CD4-positive, CD25-positive, alpha-beta regulatory T cell (primary cell): Measurements from ENCODE around the gene VTA1. TPM values are rescaled to one million over a fixed set of nuclear protein-coding genes. Genes with fewer than 3 reads are reported as not detected.
"Not testable (repeated sequence)": the region's sequence is repeated elsewhere in the genome, so short reads cannot be mapped to it uniquely, and the experiment has no call there.

ENCODE experiments used
- ATAC-seq, 2 donors: fragments of 150-1000 bp; cut with Tn5 transposase; one replicate each; pipeline ENCODE4 v1.10.0; 2021; ENCODE audit warnings: low read depth in 2 of 2, moderate number of reproducible peaks in 2 of 2, moderate library complexity in 1 of 2
- DNase-seq, 3 donors: peaks; one replicate each; pipeline versions ENCODE4 v3.0.0 to v3.0.0-alpha.2; 2012 to 2022; ENCODE audit warnings: mixed read lengths in 1 of 3
- H3K27ac ChIP-seq: one replicate; pipeline ENCODE4 v1.7.0; 2013; ENCODE audit warnings: mild to moderate bottlenecking, low read length; ENCODE audit not compliant: insufficient read depth, poor library complexity, severe bottlenecking
- H3K27me3 ChIP-seq: one replicate; pipeline ENCODE4 v1.7.0; 2013; ENCODE audit warnings: low read length; ENCODE audit not compliant: control insufficient read depth, insufficient read depth
- H3K36me3 ChIP-seq: one replicate; pipeline ENCODE4 v1.7.0; 2013; ENCODE audit warnings: mild to moderate bottlenecking, low read length, moderate library complexity; ENCODE audit not compliant: control insufficient read depth, insufficient read depth
- H3K4me1 ChIP-seq: 2 replicates; pipeline ENCODE4 v1.7.0; 2013; ENCODE audit warnings: mild to moderate bottlenecking, low read length; ENCODE audit not compliant: insufficient read depth, control insufficient read depth, poor library complexity, severe bottlenecking
- H3K4me3 ChIP-seq: one replicate; pipeline ENCODE4 v1.7.0; 2013; ENCODE audit warnings: low read depth, mild to moderate bottlenecking, low read length, moderate library complexity
- H3K9me3 ChIP-seq, 2 experiments: 1 replicate in 1 of 2; 2 replicates in 1 of 2; pipeline ENCODE4 v1.7.0; 2013; ENCODE audit warnings: low read length in 2 of 2, mild to moderate bottlenecking in 1 of 2, moderate library complexity in 1 of 2; ENCODE audit not compliant: control insufficient read depth in 2 of 2
- H3K27ac Mint-ChIP-seq, 3 donors: one replicate each; pipeline ENCODE4 v1.8.0; 2020 to 2022; ENCODE audit warnings: mild to moderate bottlenecking in 3 of 3, mixed read lengths in 3 of 3, moderate library complexity in 2 of 3
- H3K27me3 Mint-ChIP-seq: one replicate; pipeline ENCODE4 v1.8.0; 2022; ENCODE audit warnings: mild to moderate bottlenecking, mixed read lengths
- H3K36me3 Mint-ChIP-seq: one replicate; pipeline ENCODE4 v1.8.0; 2020; ENCODE audit warnings: mixed read lengths
- H3K4me1 Mint-ChIP-seq, 4 donors: one replicate each; pipeline ENCODE4 v1.8.0; 2020 to 2022; ENCODE audit warnings: mixed read lengths in 4 of 4, mild to moderate bottlenecking in 1 of 4
- H3K4me3 Mint-ChIP-seq, 4 donors: one replicate each; pipeline ENCODE4 v1.8.0; 2020 to 2022; ENCODE audit warnings: mild to moderate bottlenecking in 4 of 4, mixed read lengths in 4 of 4, moderate library complexity in 3 of 4
- H3K9me3 Mint-ChIP-seq, 7 donors: one replicate each; pipeline ENCODE4 v1.8.0; 2020 to 2022; ENCODE audit warnings: mixed read lengths in 7 of 7, mild to moderate bottlenecking in 3 of 7, moderate library complexity in 2 of 7
- polyA plus RNA-seq, 4 donors: library from polyadenylated mRNA; unstranded; fragments of 300-500 nt; fragmentation: Illumina TruSeq; gene quantifications; one replicate each; pipeline ENCODE4 v1.2.3, GENCODE V29; 2021
- total RNA-seq: library from RNA; stranded (reverse); gene quantifications from one replicate; pipeline ENCODE4 v1.2.3, GENCODE V29; 2022

VTA1 gene
- total and polyA plus RNA-seq, 5 donors from 2014 or later: 20.1 to 90.0 (median 77.5) TPM

DNA sequence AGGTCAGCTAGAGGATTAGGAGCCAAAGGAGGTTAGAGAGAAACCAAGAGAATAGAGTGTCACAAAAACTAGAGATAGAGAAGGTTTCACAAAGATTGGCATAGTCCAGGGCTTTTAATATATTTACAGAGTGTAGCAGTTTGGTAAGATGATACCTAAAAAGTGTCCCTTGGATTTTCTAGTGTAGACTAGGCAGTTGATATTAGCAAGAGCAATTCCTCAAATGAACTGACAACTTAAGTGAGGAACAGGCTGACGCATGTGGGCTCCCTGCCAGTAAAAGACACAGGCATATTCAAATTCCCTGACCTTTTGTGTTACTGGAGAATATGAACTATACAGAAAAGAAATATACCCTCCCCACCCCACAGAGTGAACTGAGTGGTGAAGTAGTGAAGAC, 40.1 kb downstream of the VTA1 start:
- H3K27ac ChIP-seq: no peak overlapping the region
- Mint-ChIP-seq H3K27ac (peak overlapping the region in 2 of 3 donors; percentile 15 to 20), H3K9me3 (no peaks in the 10 kb centered on the region), H3K27me3 (no peaks in the 10 kb centered on the region), H3K4me3 (no peak overlapping the region), H3K36me3 (peaks cover 28% of the 10 kb centered on the region), H3K4me1 (peaks cover 19 to 32% (median 23%) of the 10 kb centered on the region in 4 donors)
- peaks cover 24% of the 10 kb centered on the region for H3K36me3 ChIP-seq
- DNase-seq: no peak
- no peak for ATAC-seq
- no peaks in the 10 kb centered on the region for H3K9me3 ChIP-seq
- H3K27me3 ChIP-seq: no peaks in the 10 kb centered on the region
- H3K4me3 ChIP-seq: no peak overlapping the region
- no peaks in the 10 kb centered on the region for H3K4me1 ChIP-seq

DNA sequence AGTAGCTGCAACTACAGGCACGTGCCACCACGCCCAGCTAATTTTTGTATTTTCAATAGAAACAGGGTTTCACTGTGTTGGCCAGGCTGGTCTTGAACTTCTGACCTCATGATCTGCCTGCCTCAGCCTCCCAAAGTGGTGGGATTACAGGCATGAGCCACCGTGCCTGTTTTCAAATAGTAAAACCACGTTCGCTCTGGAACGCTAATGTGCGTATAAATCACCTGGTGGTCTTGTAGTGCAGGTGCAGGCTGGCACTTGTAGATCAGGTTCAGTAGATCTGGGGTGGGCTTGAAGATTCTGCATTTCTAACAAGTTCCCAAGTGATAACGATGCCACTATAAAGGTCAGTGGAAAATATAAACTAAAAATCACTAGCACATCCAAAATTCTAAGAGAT, 41.3 kb downstream of the VTA1 start:
- not testable (repeated sequence) for H3K4me3 Mint-ChIP-seq, H3K4me1 ChIP-seq, H3K27me3 ChIP-seq, H3K9me3 Mint-ChIP-seq, ATAC-seq, H3K27me3 Mint-ChIP-seq, H3K27ac ChIP-seq, H3K27ac Mint-ChIP-seq, DNase-seq, H3K4me3 ChIP-seq, H3K9me3 ChIP-seq
- Mint-ChIP-seq H3K4me1 (peaks cover 15 to 30% (median 25%) of the 10 kb centered on the region in 4 donors), H3K36me3 (peaks cover 22% of the 10 kb centered on the region)
- H3K36me3 ChIP-seq: peaks cover 20% of the 10 kb centered on the region

- Mint-ChIP-seq H3K4me3 (no peak overlapping the region), H3K36me3 (peaks cover 22% of the 10 kb centered on the region), H3K27ac (peak overlapping the region in 1 of 3 donors; percentile 34), H3K4me1 (peaks cover 21 to 36% (median 27%) of the 10 kb centered on the region in 4 donors), H3K27me3 (no peaks in the 10 kb centered on the region), H3K9me3 (no peaks in the 10 kb centered on the region)
- no peak for DNase-seq
- no peak overlapping the region for H3K4me3 ChIP-seq
- no peak for ATAC-seq
- H3K9me3 ChIP-seq: no peaks in the 10 kb centered on the region
- H3K4me1 ChIP-seq: no peaks in the 10 kb centered on the region
- peaks cover 20% of the 10 kb centered on the region for H3K36me3 ChIP-seq
- H3K27me3 ChIP-seq: no peaks in the 10 kb centered on the region
- H3K27ac ChIP-seq: no peak overlapping the region
These were observed 42.0 kb downstream of the VTA1 start for GRCh38 chr6:142189057-142189456.

DNA sequence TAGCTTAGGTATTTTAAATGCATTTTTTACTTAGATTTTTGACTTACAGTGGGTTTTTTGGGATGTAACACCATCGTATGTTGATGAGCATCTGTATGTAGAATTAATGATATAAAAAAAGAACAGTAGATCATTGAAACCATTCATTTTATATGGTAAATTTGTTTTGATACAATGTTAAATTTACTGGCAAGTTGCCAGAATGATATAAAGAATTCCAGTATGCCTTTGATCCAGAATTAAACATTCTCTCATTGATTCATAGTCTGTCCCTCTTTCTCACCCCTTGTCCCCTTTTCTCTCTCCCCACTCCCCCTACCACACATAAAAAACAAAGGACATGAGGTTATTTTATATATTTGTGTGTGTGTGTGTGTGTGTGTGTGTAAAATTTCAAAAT, 45.3 kb downstream of the VTA1 start:
- ATAC-seq (no peak), DNase-seq (no peak)
- H3K36me3 Mint-ChIP-seq: peaks cover 11% of the 10 kb centered on the region
- H3K27ac Mint-ChIP-seq: peak overlapping the region in 1 of 3 donors; percentile 11
- Histone ChIP-seq H3K27ac (no peak overlapping the region), H3K4me3 (no peak overlapping the region), H3K36me3 (peaks cover 20% of the 10 kb centered on the region), H3K4me1 (no peaks in the 10 kb centered on the region), H3K9me3 (no peaks in the 10 kb centered on the region), H3K27me3 (no peaks in the 10 kb centered on the region)
- no peak overlapping the region for H3K4me3 Mint-ChIP-seq
- H3K4me1 Mint-ChIP-seq: peaks cover 32 to 49% (median 43%) of the 10 kb centered on the region in 4 donors
- H3K27me3 Mint-ChIP-seq: no peaks in the 10 kb centered on the region
- no peaks in the 10 kb centered on the region for H3K9me3 Mint-ChIP-seq

GRCh38 chr6:142193621-142194020, 46.6 kb downstream of the VTA1 start:
- Histone ChIP-seq H3K27ac (no peak overlapping the region), H3K36me3 (peaks cover 26% of the 10 kb centered on the region), H3K27me3 (no peaks in the 10 kb centered on the region), H3K9me3 (no peaks in the 10 kb centered on the region), H3K4me1 (no peaks in the 10 kb centered on the region), H3K4me3 (no peak overlapping the region)
- peaks cover 32 to 47% (median 42%) of the 10 kb centered on the region in 4 donors for H3K4me1 Mint-ChIP-seq
- no peaks in the 10 kb centered on the region for H3K9me3 Mint-ChIP-seq
- H3K4me3 Mint-ChIP-seq: no peak overlapping the region
- H3K36me3 Mint-ChIP-seq: peaks cover 13% of the 10 kb centered on the region
- DNase-seq (no peak), ATAC-seq (no peak)
- H3K27ac Mint-ChIP-seq: no peak overlapping the region
- H3K27me3 Mint-ChIP-seq: no peaks in the 10 kb centered on the region

GRCh38 chr6:142195862-142196541, 48.9 kb downstream of the VTA1 start:
- H3K4me1 Mint-ChIP-seq: peaks cover 37 to 49% (median 44%) of the 10 kb centered on the region in 4 donors
- Histone ChIP-seq H3K27me3 (no peaks in the 10 kb centered on the region), H3K36me3 (peaks cover 31% of the 10 kb centered on the region), H3K27ac (no peak overlapping the region), H3K9me3 (no peaks in the 10 kb centered on the region), H3K4me3 (no peak overlapping the region), H3K4me1 (no peaks in the 10 kb centered on the region)
- no peaks in the 10 kb centered on the region for H3K27me3 Mint-ChIP-seq
- DNase-seq: no peak
- no peak for ATAC-seq
- H3K4me3 Mint-ChIP-seq: no peak overlapping the region
- H3K9me3 Mint-ChIP-seq: no peaks in the 10 kb centered on the region
- peak overlapping the region; percentile 52 to 68 (median 67) for H3K27ac Mint-ChIP-seq
- H3K36me3 Mint-ChIP-seq: peaks cover 13% of the 10 kb centered on the region

GRCh38 chr6:142200846-142201628, 54.0 kb downstream of the VTA1 start:
- Mint-ChIP-seq H3K27me3 (no peaks in the 10 kb centered on the region), H3K36me3 (peaks cover 27% of the 10 kb centered on the region), H3K27ac (peak overlapping the region in 1 of 3 donors; percentile 2), H3K4me3 (no peak overlapping the region), H3K9me3 (no peaks in the 10 kb centered on the region), H3K4me1 (peaks cover 13 to 22% (median 16%) of the 10 kb centered on the region in 4 donors)
- Histone ChIP-seq H3K27me3 (no peaks in the 10 kb centered on the region), H3K4me3 (no peak overlapping the region), H3K36me3 (peaks cover 60% of the 10 kb centered on the region), H3K27ac (no peak overlapping the region), H3K9me3 (no peaks in the 10 kb centered on the region), H3K4me1 (no peaks in the 10 kb centered on the region)
- no peak for ATAC-seq
- DNase-seq: no peak
